ENCODE measurements around the gene SYNPO.
A peak's percentile ranks its signal among the peaks of the same experiment; 100 is the strongest.

Gene SYNPO

DNA sequence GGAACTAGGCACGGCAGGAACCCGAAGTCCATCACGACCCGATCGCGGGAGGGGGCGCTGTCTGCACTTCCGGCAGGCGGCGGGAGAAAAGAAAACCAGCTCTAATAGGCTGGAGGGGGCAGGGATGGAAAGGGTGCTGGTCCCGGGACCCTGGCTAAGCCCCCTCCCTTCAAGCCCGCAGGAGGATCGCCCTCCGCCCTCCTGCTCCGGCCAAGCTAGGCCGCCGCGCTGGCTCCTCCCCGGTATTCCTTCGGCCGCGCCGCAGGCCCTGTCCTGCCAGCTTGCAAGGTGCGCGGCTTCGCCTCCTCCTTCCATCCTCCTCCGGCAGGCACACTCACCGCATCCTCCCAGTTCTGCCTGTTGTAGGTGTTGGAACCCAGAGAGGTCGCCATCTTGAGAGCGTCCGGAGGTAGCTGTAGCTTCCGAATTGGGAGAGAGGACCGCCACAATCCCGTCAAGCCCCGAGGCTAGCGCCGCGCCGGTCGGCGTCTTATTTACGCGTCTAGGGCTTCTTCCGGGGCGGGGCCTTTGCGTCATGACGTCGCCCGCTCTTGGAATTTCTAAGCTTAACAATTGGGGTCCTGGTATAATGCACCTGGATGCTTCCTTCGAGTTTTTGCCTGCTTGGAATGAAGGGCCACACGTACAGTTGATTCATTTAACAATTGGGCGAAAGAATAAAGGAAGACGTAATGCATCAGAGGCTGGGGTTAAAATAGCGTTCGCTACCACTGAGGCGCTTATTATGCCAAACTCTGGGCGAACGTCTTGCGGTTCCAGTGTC is 60.3 kb downstream of the SYNPO start, which contains the start of gene RBM22:
Gene RBM22 (minus strand): TSS at position 469 of the 784 bp plus-strand sequence. CDS start 77 bp downstream, at position 392.
- peak; percentile 95 for DNase-seq

DNA sequence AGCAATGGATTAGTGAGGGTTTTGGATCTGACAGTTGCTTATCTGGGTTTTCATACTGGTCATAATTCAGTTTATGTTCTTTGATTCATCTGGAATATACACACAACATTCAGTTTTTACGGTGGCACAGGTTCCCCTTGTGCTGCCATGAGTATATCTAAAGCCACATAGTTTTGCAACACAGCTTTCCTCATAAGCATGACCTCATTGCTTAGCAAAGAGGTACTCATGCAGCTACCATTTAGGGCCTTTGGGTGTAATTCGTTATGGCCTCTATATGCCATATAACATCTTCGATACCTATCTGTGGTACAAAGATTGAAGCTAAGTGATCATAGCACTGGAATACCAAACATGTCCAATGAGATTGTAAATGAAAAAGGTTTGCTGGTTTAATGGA is 63.3 kb downstream of the SYNPO start:
- no peak for DNase-seq

DNA sequence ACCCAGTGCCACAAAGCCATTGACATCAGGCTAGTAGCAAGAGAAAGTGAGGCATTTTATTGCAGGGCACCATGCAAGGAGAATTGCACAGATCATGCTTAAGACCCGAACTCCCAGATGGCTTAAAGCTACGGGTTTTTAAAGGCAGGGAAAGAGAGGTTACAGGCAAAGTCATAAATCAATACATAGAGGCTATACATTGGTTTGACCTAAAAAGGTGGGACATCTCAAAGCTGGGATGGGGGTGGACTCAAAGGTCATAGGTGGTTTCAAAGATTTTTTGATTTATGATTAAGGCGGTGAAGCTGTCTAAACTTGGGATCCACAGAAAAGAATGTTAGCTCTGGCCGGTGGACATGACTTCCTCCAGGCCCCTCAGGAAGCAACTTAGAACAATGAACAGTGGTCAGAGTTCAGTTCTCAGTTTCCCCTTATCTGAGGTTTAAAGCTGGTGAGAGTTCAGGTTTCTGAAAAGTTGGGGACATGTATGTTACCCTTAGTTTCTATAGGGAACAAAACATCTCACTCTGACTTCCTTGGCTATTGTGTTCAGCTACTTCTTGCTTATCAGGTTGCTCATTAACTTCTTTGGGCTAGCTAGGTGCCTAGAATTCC is 66.4 kb downstream of the SYNPO start:
- DNase-seq = no peak

Data from right forelimb (tissue), 1 donor.